Ovary (tissue), 3 donors: Measurements from ENCODE around the gene FBP2.

Experiments used
- CTCF ChIP-seq, 3 donors: fragments of 450-650 bp in 2 of 3; fragments of 200-600 bp in 1 of 3; IDR thresholded peaks; one replicate each; pipeline versions ENCODE4 v1.5.1 to v1.8.0; 2016 to 2022; ENCODE audit warnings: antibody characterized with exemption in 3 of 3, mild to moderate bottlenecking in 1 of 3
- EP300 ChIP-seq: sonication (generic); formaldehyde crosslinking; IDR thresholded peaks from one replicate; pipeline ENCODE4 v1.6.1; 2017; ENCODE audit warnings: antibody characterized with exemption
- POLR2A ChIP-seq: fragments of 450-650 bp; IDR thresholded peaks from one replicate; pipeline ENCODE4 v1.6.1; 2017; ENCODE audit warnings: antibody characterized with exemption, mild to moderate bottlenecking, moderate library complexity
- donor health status: DM: no; HTN: no; CAD: no.

- TF ChIP-seq CTCF (IDR thresholded peaks at IDR 0.05) (no peak), POLR2A (no peak), EP300 (no peak)
These were observed 9.0 kb upstream of the FBP2 start for GRCh38 chr9:94602666-94603065.
